Spleen (tissue), 11 donors: Measurements from ENCODE around the gene MOB3B. TPM values are rescaled to one million over a fixed set of nuclear protein-coding genes. Genes with fewer than 3 reads are reported as not detected.

ENCODE experiments used
- DNase-seq: peaks from one replicate; pipeline ENCODE4 v3.0.0-alpha.2; 2020
- H3K27ac ChIP-seq, 8 donors: fragments of 200-600 bp; sonication (generic) in 7 of 8; 1 replicate in 4 of 8; 2 replicates in 4 of 8; pipeline versions ENCODE4 v1.5.0 to v1.8.0; 2016 to 2021; ENCODE audit warnings: inconsistent platforms in 4 of 8, mild to moderate bottlenecking in 4 of 8, moderate library complexity in 1 of 8
- H3K27me3 ChIP-seq, 7 donors: fragments of 200-600 bp; sonication (generic) in 6 of 7; replicated peaks in 1 of 7; 1 replicate in 4 of 7; 2 replicates in 3 of 7; pipeline versions ENCODE4 v1.5.0 to v1.8.0; 2016 to 2021; ENCODE audit warnings: inconsistent platforms in 3 of 7, mild to moderate bottlenecking in 1 of 7
- H3K36me3 ChIP-seq, 6 donors: fragments of 200-600 bp; sonication (generic) in 5 of 6; 1 replicate in 4 of 6; 2 replicates in 2 of 6; pipeline versions ENCODE4 v1.5.0 to v1.8.0; 2016 to 2021; ENCODE audit warnings: inconsistent platforms in 2 of 6
- H3K4me1 ChIP-seq, 6 donors: fragments of 200-600 bp; sonication (generic) in 5 of 6; 1 replicate in 3 of 6; 2 replicates in 3 of 6; pipeline versions ENCODE4 v1.5.0 to v1.8.0; 2016 to 2021; ENCODE audit warnings: inconsistent platforms in 3 of 6
- H3K4me3 ChIP-seq, 8 donors: fragments of 200-600 bp; sonication (generic) in 7 of 8; 1 replicate in 4 of 8; 2 replicates in 4 of 8; pipeline versions ENCODE4 v1.5.0 to v1.8.0; 2016 to 2021; ENCODE audit warnings: inconsistent platforms in 4 of 8, mild to moderate bottlenecking in 4 of 8, moderate library complexity in 2 of 8
- H3K9me3 ChIP-seq, 8 donors: fragments of 200-600 bp; sonication (generic) in 7 of 8; 1 replicate in 4 of 8; 2 replicates in 4 of 8; pipeline versions ENCODE4 v1.5.0 to v1.8.0; 2016 to 2021; ENCODE audit warnings: inconsistent platforms in 4 of 8
- CTCF ChIP-seq, 11 experiments: fragments of 200-600 bp in 7 of 11; fragments of 450-650 bp in 4 of 11; sonication (generic) in 4 of 11; IDR thresholded peaks in 8 of 11; conservative IDR thresholded peaks in 3 of 11; 1 replicate in 7 of 11; 2 replicates in 4 of 11; pipeline versions ENCODE4 v1.4.0 to v1.8.0; 2016 to 2021; ENCODE audit warnings: antibody characterized with exemption in 11 of 11, inconsistent platforms in 4 of 11, mild to moderate bottlenecking in 1 of 11
- POLR2A ChIP-seq, 3 donors: fragments of 450-650 bp; IDR thresholded peaks; one replicate each; pipeline ENCODE4 v1.5.1; 2017; ENCODE audit warnings: antibody characterized with exemption in 3 of 3, mild to moderate bottlenecking in 1 of 3
- POLR2AphosphoS5 ChIP-seq, 3 donors: sonication (generic); formaldehyde crosslinking; IDR thresholded peaks; one replicate each; pipeline ENCODE4 v1.5.1; 2017; ENCODE audit warnings: antibody characterized with exemption in 3 of 3
- WGBS, 5 donors: extraction: QIAGEN DNeasy Blood & Tissue Kit in 3 of 5; methylation state at CpG; one replicate each; pipeline versions ENCODE4 v1.1.5 to v1.1.7; 2013 to 2018; 5-methylcytosine and 5-hydroxymethylcytosine counted together
- intact Hi-C: fragments of 100-400 bp; cut with DNase I; formaldehyde crosslinking; loops from one replicate; pipeline ENCODE4 v1.15.0; 2023; ENCODE audit warnings: low total_unique reads
- polyA plus RNA-seq, 3 donors: library from polyadenylated mRNA; stranded (reverse); fragments of 200-250 nt; gene quantifications; one replicate each; pipeline ENCODE4 v1.2.1, GENCODE V29; 2013
- total RNA-seq, 7 donors: library from RNA; depleted of rRNA in 3 of 7; stranded (reverse); fragments of >200 nt in 3 of 7; fragmentation: NEBNext Ultra II Directional in 4 of 7; extraction: Animal tissue kit (Norgen Biotek cat#: 25700) in 4 of 7; gene quantifications; one replicate each; pipeline versions ENCODE4 v1.1.0 to v1.2.1, GENCODE V29; 2016 to 2021
- donor health status: healthy with polysubstance abuse.
- donor health status: DM: no; HTN: no; CAD: no; lungs with moderate emphysema.
- donor health status: DM: no; HTN: no; CAD: no.
- donor health status: Bipolar disorder and iron deficiency.
- donor health status: healthy.
- donor health status: DM: no; HTN: no; CAD: no.
- donor health status: DM: yes; HTN: yes; CAD: no.

The MOB3B gene
- total and polyA plus RNA-seq, 10 donors = 9.4 to 27.7 (median 19.9) TPM

DNA sequence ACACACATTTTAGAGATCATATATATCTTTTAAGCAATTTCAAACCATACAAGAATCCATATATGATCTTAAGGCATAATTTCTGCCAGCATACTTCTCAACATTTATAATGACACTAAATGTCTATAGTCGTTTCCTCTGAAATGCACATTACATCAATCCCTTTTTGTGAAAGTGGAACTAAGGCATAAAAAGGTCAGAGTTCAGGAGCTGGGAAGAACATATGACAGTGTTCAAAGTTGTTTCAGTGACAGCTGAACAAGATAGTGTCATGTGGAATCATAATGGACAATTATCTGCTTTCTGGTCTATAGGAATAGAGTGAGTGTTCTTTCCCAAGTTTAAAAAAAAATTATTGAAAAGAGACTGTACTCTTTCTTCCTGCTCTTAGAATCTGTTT lies 2.4 kb upstream of the MOB3B start:
- H3K27me3 ChIP-seq = peaks cover 0 to 20% (median 0%) of the 10 kb centered on the region in 7 donors
- no peak for TF ChIP-seq CTCF (IDR thresholded peaks at IDR 0.05 in 8 of 11, conservative IDR thresholded peaks at IDR 0.05 in 3 of 11)
- no peak for TF ChIP-seq POLR2AphosphoS5 (IDR thresholded peaks at IDR 0.05)
- TF ChIP-seq POLR2A (IDR thresholded peaks at IDR 0.05) = no peak
- WGBS, 5 donors = 49 to 69% (median 67%) methylated on average over 1 of the region's 1 CpG
- H3K4me1 ChIP-seq = peaks cover 7 to 70% (median 36%) of the 10 kb centered on the region in 6 donors
- H3K9me3 ChIP-seq = no peaks in the 10 kb centered on the region
- H3K27ac ChIP-seq = no peak overlapping the region
- no peak overlapping the region for H3K4me3 ChIP-seq
- peaks cover 0 to 16% (median 0%) of the 10 kb centered on the region in 6 donors for H3K36me3 ChIP-seq
- no peak for DNase-seq
- intact Hi-C loops = loop anchor here (5.0 kb wide), 1 partner anchor 200 kb away; no protein-coding TSS in a partner anchor

DNA sequence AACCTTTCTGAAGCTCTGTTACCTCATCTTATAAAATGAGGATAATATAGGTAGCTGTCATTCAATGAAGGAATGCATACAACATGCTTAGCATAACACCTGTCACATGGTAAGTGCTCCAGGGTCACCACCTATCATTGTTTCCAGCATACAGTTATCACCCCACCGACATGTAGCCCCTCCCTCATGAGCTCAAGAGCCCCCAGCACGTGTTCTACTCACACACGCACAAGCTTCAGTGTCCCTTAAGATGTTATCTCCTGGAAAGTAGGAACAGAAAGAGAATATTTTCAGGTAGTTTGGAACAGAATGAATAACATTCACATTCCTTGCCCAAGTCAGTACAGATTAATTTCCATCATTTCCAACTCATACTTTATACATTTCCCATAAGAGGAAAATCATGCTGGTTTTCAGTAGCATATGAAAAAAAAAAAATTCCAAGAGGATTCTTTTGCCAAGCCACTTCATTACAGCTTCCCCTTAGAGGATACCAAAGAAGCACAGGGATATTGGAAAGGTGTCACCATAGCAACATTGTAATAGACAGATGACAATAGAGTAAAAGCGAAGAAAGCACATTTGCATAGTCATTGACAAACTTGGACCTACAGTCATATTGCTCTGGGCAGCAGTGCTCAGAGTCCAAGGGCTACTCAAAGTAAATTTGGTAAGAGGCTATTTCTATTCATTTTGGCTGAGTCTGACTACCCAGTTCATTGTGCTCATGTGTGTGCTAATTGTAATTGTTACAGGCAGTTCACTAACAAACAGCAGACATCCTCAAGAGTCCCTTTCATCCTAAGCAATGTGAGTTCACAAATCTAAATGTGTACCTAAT lies 1.5 kb upstream of the MOB3B start:
- Histone ChIP-seq H3K9me3 (no peaks in the 10 kb centered on the region), H3K36me3 (peaks cover 0 to 8% (median 0%) of the 10 kb centered on the region in 6 donors), H3K4me3 (no peak overlapping the region), H3K27me3 (peaks cover 0 to 20% (median 0%) of the 10 kb centered on the region in 7 donors), H3K4me1 (peaks cover 7 to 80% (median 45%) of the 10 kb centered on the region in 6 donors), H3K27ac (no peak overlapping the region)
- intact Hi-C loops = loop anchor here (5.0 kb wide), 1 partner anchor 199 kb away; no protein-coding TSS in a partner anchor
- DNase-seq = no peak
- TF ChIP-seq POLR2AphosphoS5 (IDR thresholded peaks at IDR 0.05) = no peak
- TF ChIP-seq POLR2A (IDR thresholded peaks at IDR 0.05) = no peak
- TF ChIP-seq CTCF (IDR thresholded peaks at IDR 0.05 in 8 of 11, conservative IDR thresholded peaks at IDR 0.05 in 3 of 11) = no peak
- 75 to 90% (median 78%) methylated on average over 4 of the region's 4 CpGs for WGBS, 5 donors

DNA sequence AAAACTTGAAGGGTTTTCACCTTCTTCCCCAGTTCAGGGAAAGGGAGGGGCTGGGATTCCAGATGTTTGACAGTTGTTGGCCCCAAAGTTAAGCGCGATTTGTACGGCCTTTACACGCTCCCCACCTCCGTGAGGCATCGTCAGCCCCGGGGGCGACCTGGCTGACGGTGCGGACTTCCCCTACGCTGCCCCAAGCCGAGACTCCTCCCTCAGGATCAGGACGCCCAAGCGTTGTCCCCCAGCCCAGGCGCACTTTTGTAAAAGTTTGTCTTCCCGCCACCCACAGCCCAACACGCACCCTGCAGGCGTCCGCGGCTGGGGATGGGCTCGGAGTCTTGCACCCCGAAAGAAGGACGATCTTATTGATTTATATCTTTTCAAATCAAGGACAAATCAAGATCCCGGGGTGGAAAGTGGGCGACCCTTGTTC lies 713 bp downstream of the MOB3B start:
- intact Hi-C loops = no loop called here

More for the DNA sequence above, 713 bp downstream of the MOB3B start:
- Histone ChIP-seq H3K4me1 (peaks cover 7 to 78% (median 48%) of the 10 kb centered on the region in 6 donors), H3K36me3 (peaks cover 0 to 4% (median 0%) of the 10 kb centered on the region in 6 donors), H3K9me3 (no peaks in the 10 kb centered on the region), H3K27ac (peak overlapping the region; percentile 78 to 95 (median 90)), H3K27me3 (peaks cover 0 to 20% (median 0%) of the 10 kb centered on the region in 7 donors), H3K4me3 (peak overlapping the region; percentile 70 to 93 (median 82))
- 0% methylated on average over 24 to 25 of the region's 25 CpGs for WGBS, 5 donors
- peak; percentile 90 for DNase-seq
- TF ChIP-seq CTCF (IDR thresholded peaks at IDR 0.05 in 8 of 11, conservative IDR thresholded peaks at IDR 0.05 in 3 of 11) = peak in 1 of 11 experiments; percentile 19
- TF ChIP-seq POLR2AphosphoS5 (IDR thresholded peaks at IDR 0.05) = peak; percentile 72 to 77 (median 72)
- TF ChIP-seq POLR2A (IDR thresholded peaks at IDR 0.05) = peak in 1 of 3 donors; percentile 39
